ENCODE results near the gene ACP1.

DNA sequence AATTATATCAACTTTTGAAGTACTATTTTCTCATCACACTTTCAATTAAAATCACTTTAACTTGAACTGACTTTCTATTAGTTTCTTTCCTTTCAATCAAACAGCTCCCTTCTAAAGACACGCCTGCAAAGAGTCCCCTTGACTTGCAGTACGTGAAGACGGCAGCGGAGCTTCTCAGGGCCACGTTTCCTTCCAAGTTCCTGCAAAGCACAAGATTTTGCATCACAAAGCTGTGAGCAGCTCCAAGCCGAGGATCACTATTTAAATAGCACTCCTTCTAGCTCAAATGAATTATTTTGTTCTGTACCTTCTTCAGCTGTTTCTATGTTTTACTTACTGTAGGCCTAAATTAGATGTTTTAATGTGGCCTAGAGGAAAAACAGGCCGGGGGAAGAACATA, 31.7 kb upstream of the ACP1 start:
- TF ChIP-seq, protein P1, sequence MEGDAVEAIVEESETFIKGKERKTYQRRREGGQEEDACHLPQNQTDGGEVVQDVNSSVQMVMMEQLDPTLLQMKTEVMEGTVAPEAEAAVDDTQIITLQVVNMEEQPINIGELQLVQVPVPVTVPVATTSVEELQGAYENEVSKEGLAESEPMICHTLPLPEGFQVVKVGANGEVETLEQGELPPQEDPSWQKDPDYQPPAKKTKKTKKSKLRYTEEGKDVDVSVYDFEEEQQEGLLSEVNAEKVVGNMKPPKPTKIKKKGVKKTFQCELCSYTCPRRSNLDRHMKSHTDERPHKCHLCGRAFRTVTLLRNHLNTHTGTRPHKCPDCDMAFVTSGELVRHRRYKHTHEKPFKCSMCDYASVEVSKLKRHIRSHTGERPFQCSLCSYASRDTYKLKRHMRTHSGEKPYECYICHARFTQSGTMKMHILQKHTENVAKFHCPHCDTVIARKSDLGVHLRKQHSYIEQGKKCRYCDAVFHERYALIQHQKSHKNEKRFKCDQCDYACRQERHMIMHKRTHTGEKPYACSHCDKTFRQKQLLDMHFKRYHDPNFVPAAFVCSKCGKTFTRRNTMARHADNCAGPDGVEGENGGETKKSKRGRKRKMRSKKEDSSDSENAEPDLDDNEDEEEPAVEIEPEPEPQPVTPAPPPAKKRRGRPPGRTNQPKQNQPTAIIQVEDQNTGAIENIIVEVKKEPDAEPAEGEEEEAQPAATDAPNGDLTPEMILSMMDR (IDR thresholded peaks at IDR 0.05): no peak
- no peak for TF ChIP-seq POLR2AphosphoS5 (IDR thresholded peaks at IDR 0.05)

All from breast epithelium (tissue), 3 donors.